NK-92 (cell line): Measurements from ENCODE around the gene SP3.

Experiments used
- DNase-seq: peaks from one replicate; lab custom pipeline; 2025; ENCODE audit not compliant: unreplicated experiment; lab: John Stamatoyannopoulos, UW

Gene SP3

GRCh38 chr2:173943738-173944137 is 21.4 kb downstream of the SP3 start:
- DNase-seq = no peak

DNA sequence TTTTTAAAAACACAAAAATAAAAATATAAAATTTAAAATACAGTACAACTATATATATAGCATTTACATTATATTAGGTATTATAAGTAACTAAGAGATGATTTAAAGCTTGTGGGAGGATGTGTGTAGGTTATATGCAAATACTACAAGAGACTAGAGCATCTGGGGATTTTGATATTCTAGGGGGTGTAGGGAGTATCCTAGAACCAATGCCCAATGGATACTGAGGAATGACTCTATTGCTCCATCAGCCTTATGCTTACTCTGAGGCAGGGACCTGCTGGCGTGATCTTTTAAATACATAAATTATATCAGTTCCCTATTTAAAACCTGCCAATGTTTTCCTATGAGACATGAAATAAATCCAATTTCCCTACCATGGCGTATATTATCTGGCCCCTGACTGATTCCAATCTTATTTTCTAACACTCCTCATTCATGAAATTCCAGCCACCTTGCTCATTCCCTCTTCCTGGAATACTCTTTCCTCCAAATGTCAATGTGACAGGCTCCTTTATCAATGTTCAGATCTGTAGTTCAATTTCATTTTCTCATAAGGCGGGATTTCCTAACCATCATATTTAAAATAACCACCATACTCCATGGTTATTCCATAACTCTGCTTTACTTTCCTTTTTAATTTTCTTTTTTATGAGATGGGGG is 22.2 kb downstream of the SP3 start:
- DNase-seq = no peak

DNA sequence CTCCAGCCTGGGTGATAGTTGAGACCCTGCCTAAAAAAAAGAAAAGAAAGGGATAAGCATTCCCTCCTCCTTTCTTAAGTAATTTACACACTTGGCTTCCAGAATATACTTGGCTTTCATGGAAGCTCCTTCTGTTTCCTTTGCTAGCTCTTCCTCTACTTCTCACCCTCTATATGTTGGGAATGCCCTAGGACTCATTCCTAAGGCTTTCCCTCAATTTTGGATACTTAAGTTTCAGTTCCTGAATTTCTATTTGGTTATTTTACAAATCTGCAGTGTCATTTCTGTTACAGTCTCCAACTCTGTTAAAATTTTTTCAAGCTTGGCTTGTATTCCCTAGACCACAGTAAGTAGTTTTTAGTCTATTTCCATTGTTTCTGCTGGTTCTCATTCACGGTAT is 23.6 kb downstream of the SP3 start:
- no peak for DNase-seq

DNA sequence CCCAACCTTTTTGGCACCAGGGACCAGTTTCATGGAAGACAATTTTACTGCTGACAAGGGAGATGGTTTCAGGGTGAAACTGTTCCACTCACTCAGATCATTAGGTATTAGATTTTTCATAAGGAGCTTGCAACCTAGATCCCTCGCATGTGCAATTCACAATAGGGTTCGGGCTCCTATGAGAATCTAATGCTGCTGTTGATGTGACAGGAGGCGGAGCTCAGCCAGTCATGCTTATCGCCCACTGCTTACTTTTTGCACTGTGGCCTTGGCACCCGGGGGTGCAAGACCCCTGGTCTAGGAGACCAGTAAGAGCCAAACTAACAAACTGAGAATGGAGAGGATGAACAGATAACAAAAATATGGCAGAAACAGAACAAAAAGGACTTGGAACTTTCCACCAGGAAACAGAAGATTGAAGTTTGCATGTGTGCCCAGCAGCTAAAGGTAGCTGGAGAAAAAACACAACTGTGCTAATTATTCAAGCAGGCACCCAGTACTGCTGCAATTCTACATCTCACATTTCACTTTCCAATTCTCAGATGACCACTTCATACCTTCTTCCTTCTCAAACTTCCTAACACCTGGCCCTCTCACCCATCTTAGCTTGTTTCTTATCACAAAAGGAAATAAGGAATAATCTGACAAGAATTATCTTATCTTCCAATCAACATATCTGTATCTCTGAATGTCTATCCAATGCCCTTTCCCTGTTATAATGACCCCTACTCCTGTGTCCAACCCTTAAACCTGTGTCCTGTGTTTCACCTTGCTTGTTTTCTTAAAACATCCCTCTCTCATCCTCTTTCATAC is 24.8 kb downstream of the SP3 start:
- peak; percentile 1 for DNase-seq

GRCh38 chr2:173938700-173939384 is 26.3 kb downstream of the SP3 start:
- DNase-seq = no peak

DNA sequence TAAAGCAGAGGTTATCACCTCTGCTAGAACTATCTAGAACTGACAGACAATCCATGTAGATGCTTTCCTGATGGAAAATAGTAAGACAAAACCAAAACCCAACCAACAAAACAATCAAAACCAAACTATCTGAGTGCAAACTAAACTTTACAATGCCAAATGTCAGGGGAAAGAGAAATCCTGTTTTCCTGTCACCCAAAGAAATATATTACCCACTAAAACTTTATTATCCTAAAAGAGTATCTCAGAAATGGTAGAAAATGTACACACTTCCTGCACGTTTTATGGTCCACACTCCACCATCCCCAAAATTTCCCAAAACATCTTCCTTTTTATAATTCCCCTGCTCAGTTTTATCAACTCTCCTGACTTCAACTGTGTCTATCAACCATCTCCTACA is 29.9 kb downstream of the SP3 start:
- DNase-seq = no peak

DNA sequence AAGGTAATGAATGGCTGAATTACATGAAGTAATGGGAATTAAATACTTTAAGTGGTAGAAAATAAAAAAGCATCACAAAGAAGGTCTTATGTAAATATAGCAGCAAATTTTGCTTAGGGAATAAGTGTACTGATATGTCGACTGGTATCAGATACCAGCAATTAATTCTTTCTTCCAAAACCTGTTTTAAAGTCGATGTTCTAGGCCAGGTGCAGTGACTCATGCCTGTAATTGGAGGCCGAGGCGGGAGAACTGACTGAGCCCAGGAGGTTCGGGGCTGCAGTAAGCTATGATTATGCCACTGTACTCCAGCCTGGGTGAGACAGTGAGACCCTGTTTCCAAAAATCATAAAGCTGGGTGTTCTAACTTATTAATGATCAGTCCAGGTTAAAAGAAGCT is 30.3 kb downstream of the SP3 start:
- DNase-seq = no peak

DNA sequence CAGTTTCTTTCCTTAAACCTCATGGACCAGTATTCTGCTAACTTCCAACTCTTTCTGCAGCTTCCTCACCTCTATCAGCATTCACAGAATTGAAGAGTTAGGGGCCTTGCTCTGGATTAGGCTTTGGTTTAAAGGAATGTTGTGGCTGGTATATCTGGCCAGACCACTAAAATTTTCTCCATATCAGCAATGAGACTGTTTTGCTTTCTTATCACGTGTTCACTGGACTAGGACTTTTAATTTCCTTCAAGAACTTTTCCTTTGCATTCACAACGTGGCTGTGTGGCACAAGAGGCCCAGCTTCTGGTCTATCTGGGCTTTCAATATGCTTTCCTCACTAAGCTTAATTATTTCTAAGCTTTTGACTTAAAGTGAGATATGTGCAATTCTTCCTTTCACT is 33.4 kb downstream of the SP3 start:
- DNase-seq = no peak

DNA sequence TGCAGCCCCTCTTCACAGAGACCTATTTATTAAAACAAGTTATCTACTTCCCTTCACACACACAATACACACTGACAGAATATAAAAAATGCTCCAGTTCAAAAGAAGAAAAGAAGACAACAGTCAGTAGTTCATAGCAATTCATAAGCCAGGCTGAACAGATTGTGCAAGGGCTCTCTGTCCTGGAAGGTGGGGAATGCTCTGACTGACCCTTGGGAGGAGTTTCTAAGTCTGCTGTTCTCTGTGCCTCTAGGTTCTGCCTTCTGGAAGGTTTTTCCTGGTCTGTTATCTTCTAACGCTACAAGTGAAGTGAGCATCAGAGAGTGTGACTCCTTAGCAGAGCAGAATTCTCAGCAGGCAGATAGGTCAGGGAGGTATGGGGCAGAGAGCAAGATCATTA is 35.7 kb downstream of the SP3 start:
- DNase-seq = no peak

GRCh38 chr2:173926875-173927274 is 38.3 kb downstream of the SP3 start:
- no peak for DNase-seq

DNA sequence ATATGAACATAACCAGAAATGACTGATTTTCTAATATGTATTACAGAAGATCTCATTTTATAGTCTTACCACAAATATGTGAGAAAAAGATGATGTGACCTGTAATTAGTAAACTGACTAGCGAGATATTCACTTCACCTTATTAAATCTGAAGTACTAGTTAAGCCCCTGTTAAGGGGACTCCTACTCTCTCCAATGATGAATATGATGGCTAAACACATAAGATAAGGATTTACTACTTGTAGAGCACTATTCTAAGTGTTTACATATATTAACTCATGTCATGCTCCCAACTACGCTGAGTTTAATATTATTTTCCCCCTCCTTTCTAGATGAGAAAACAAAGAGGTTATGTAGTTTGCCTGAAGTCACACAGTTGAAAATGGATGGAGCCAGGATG is 40.9 kb downstream of the SP3 start:
- DNase-seq = no peak

GRCh38 chr2:173922760-173923159 is 42.4 kb downstream of the SP3 start:
- DNase-seq = no peak

DNA sequence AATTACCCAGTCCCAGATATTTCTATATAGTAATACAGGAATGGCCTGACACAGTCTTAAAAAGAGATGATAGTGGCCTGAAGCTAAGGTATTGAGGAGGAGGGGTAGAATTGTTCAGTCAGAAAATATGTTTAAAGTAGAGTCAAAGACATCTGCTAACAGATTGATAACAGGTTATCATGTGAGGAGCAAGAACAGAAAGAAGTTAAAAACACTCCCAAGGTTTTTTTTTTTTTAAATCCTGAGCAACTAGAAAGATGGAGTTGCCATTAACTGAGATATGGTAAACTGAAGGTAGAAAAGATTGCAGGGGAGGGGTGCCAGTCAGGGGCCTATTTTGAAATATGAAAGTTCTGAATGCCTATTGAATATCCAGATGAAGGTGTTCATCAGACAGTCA is 43.1 kb downstream of the SP3 start:
- DNase-seq = no peak

GRCh38 chr2:173914055-173914927 is 50.9 kb downstream of the SP3 start:
- no peak for DNase-seq

GRCh38 chr2:173909846-173910245 is 55.3 kb downstream of the SP3 start:
- DNase-seq = no peak

- no peak for DNase-seq
Measured at GRCh38 chr2:173906626-173907025, 58.5 kb downstream of the SP3 start.

DNA sequence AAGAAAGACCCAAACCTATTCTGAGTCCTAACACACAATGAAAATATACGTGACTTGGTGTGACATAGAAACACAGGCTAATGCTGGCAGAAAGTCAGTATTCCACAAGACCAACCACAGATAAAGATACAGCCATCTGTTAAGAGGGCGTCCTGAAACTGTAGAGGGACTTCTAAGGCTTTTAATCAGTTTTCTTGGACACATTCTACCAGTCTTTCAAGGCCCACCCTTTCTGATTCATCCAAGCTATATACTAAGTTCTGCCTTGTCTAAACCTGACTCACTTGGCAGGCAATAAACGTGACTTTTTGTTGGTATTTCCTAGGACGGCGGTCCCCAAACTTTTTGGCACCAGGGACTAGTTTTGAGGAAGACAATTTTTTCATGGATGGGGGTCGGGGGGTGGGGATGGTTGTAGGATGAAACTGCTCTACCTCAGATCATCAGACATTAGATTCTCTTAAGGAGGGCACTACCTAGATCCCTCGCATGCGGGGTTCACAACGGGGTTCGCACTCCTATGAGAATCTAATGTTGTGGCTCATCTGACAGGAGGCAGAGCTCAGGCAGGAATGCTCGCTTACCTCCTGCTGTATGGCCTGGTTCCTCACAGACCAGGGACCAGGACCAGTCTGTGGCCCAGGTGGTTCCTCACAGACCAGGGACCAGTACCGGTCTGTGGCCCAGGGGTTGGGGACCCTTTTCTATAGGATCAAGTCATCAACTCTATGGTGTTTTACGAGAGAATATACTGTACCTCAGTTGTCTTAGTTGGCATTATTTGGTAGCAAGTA is 61.4 kb downstream of the SP3 start:
- DNase-seq = no peak

- no peak for DNase-seq
Measured at GRCh38 chr2:173898996-173899395, 66.2 kb downstream of the SP3 start.

GRCh38 chr2:173898178-173898668 is 67.0 kb downstream of the SP3 start:
- DNase-seq = no peak

GRCh38 chr2:173896755-173897154 is 68.4 kb downstream of the SP3 start:
- no peak for DNase-seq
